Pericardium fibroblast (primary cell): ENCODE measurements around the gene HIGD1A. TPM values are rescaled to one million over a fixed set of nuclear protein-coding genes. Genes with fewer than 3 reads are reported as not detected.

ENCODE experiments used
- total RNA-seq: library from RNA; depleted of rRNA; stranded (reverse); fragments of >200 nt; gene quantifications from 2 replicates; pipeline ENCODE4 v1.2.3, GENCODE V29; 2015

Gene HIGD1A
- 127 and 173 TPM in 2 replicates for total RNA-seq

GRCh38 chr3:42804106-42804830 is at the start of gene HIGD1A:
Gene HIGD1A (minus strand): TSS chr3:42804490. CDS start chr3:42794253, 10,237 bp downstream.

GRCh38 chr3:42809202-42809601 is 4.9 kb upstream of the HIGD1A start, which contains the start of gene ACKR2:
Gene ACKR2 (plus strand): TSS chr3:42809445. CDS start chr3:42864503, 55,058 bp downstream.

GRCh38 chr3:42772670-42773408 is 31.5 kb downstream of the HIGD1A start, which contains the start of gene CCDC13:
Gene CCDC13 (minus strand): TSS chr3:42773253. CDS start chr3:42758345, 14,908 bp downstream.

Other genes starting within 250 kb of the HIGD1A start
- 42.5 and 52.7 TPM in 2 replicates for gene SEC22C, start 222.5 kb downstream of the HIGD1A start, total RNA-seq
- 16.8 and 22.0 TPM in 2 replicates for gene SS18L2, start 213.6 kb downstream of the HIGD1A start, total RNA-seq
- gene NKTR, start 203.8 kb downstream of the HIGD1A start, total RNA-seq = 12.6 and 14.2 TPM in 2 replicates
- 28.9 and 34.1 TPM in 2 replicates for gene ZBTB47, start 150.8 kb downstream of the HIGD1A start, total RNA-seq
- 0.17 TPM in 1 of 2 replicates, not detected in the other for gene KLHL40, start 119.0 kb downstream of the HIGD1A start, total RNA-seq
- gene HHATL, start 101.7 kb downstream of the HIGD1A start, total RNA-seq = not detected in 2 replicates
- gene CCDC13, start 31.2 kb downstream of the HIGD1A start, total RNA-seq = 1.1 and 1.3 TPM in 2 replicates
- gene ACKR2, start 5.0 kb upstream of the HIGD1A start, total RNA-seq = 1.9 and 3.9 TPM in 2 replicates
- not detected in 2 replicates for gene CYP8B1, start 71.4 kb upstream of the HIGD1A start, total RNA-seq
- 0.82 and 1.4 TPM in 2 replicates for gene ZNF662, start 101.7 kb upstream of the HIGD1A start, total RNA-seq
- 0.47 and 2.3 TPM in 2 replicates for gene GASK1A, start 174.8 kb upstream of the HIGD1A start, total RNA-seq